GM12873 (cell line): ENCODE data around the gene SHISA9.

Source experiments
- CTCF ChIP-seq: IDR thresholded peaks from 2 replicates; pipeline ENCODE4 v1.5.1; 2012; ENCODE audit warnings: low read depth, mild to moderate bottlenecking, moderate library complexity, low read length, control low read depth; ENCODE audit not compliant: insufficient read depth; ENCODE audit errors: missing control alignments

Gene SHISA9

DNA sequence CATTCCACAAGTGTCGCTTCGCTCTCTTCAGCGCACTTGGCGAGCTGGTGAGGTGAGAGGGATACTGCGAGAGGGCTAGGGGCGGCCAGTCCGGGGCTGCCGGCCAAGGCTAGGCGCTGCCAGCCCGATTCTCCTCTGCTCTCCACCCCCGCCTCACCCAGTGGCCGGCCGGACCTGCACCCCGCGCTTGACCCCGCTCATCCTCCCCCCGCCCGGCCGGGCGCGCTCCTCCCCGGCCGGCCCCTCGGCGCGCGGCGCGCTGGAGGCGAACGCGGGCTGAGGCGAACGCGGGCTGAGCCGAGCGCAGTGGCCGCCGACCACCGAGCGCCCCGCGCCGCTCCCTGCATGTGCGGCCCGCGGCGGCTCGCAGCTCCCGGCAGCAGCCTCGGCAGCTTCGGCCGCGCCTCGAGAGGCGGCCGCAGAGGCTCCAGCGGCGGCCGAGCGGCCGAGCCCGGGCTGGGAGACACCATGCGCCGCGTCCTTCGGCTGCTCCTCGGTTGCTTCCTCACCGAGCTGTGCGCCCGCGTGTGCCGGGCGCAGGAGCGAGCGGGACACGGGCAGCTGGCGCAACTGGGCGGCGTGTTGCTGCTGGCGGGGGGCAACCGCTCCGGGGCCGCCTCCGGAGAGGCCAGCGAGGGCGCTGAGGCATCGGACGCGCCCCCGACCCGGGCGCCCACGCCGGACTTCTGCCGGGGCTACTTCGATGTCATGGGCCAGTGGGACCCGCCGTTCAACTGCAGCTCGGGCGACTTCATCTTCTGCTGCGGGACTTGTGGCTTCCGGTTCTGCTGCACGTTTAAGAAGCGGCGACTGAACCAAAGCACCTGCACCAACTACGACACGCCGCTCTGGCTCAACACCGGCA is at the start of gene SHISA9:
TSS of gene SHISA9 (plus strand) at position 2 of the 865 bp plus-strand sequence.
- TF ChIP-seq CTCF = no peak

GRCh38 chr16:12853972-12854371 is 47.4 kb upstream of the SHISA9 start:
- TF ChIP-seq CTCF = no peak

GRCh38 chr16:12862327-12862726 is 39.1 kb upstream of the SHISA9 start:
- no peak for TF ChIP-seq CTCF

GRCh38 chr16:12862941-12863340 is 38.5 kb upstream of the SHISA9 start:
- no peak for TF ChIP-seq CTCF

GRCh38 chr16:12866981-12867551 is 34.3 kb upstream of the SHISA9 start:
- TF ChIP-seq CTCF = no peak

DNA sequence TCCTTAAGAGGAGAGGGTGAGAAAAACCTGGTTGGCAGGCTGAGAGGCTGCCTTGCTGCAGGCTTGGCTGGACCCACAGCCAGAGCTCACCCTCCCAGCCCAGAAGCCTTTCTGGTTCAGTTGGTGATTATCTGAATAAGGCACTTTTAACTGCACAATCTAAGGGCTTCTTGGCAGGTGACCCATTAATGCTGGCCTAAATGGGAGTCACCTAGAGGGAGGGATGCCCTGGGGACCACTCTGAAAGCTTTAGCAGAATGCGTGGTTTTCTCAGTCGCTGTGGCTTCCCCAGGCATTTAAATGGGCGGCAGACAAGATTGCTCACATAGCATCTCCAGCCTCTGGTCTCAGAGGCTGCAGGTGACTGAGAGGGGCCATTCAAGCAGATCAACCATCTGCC is 33.2 kb upstream of the SHISA9 start:
- no peak for TF ChIP-seq CTCF

DNA sequence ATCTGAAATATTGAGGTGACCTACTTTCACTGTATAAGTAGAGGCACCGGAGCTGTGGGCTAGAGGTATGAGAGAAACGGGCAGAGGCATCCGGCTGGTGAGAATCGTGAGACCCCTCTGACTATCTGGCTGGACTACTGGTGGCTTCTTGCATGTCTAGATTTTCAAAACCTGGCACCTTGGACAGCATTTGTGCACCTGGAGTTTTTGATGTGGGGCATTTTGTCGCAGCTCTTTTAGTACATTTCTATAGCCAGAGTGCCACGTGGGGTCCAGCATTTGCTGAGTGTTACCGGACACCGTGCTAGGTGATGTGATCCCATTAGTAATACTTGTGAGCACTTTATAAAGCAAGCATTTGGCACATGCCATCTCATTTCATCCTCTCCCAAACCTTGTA is 32.6 kb upstream of the SHISA9 start:
- TF ChIP-seq CTCF = no peak
